H9 (cell line): Measurements from ENCODE around the gene PPM1N. TPM values are rescaled to one million over a fixed set of nuclear protein-coding genes. Genes with fewer than 3 reads are reported as not detected.

Experiments used
- DNase-seq: peaks from one replicate; pipeline ENCODE4 v3.0.0-alpha.2; 2017
- H2AFZ ChIP-seq: one replicate; pipeline ENCODE4 v1.6.1; 2013; ENCODE audit warnings: mild to moderate bottlenecking, low read length, control low read depth, moderate library complexity
- H2AK5ac ChIP-seq: 2 replicates; pipeline ENCODE4 v1.6.1; 2013; ENCODE audit warnings: low read length, control low read depth, mixed read lengths; ENCODE audit not compliant: insufficient read length
- H2BK120ac ChIP-seq: one replicate; pipeline ENCODE4 v1.6.1; 2013; ENCODE audit warnings: low read depth, mild to moderate bottlenecking, low read length, control low read depth, inconsistent platforms; ENCODE audit not compliant: poor library complexity, severe bottlenecking
- H2BK12ac ChIP-seq: 2 replicates; pipeline ENCODE4 v1.6.1; 2013; ENCODE audit warnings: low read length, control low read depth, mixed read lengths, low read depth; ENCODE audit not compliant: insufficient read length
- H2BK15ac ChIP-seq: 2 replicates; pipeline ENCODE4 v1.6.1; 2013; ENCODE audit warnings: low read depth, low read length, control low read depth
- H2BK20ac ChIP-seq: one replicate; pipeline ENCODE4 v1.6.1; 2013; ENCODE audit warnings: low read depth, mild to moderate bottlenecking, low read length, control low read depth, inconsistent platforms; ENCODE audit not compliant: poor library complexity, severe bottlenecking
- H2BK5ac ChIP-seq: 2 replicates; pipeline ENCODE4 v1.6.1; 2013; ENCODE audit warnings: low read length, control low read depth, mixed read lengths; ENCODE audit not compliant: insufficient read length
- H3K14ac ChIP-seq: 2 replicates; pipeline ENCODE4 v1.6.1; 2013; ENCODE audit warnings: low read length, control low read depth; ENCODE audit not compliant: insufficient read depth
- H3K18ac ChIP-seq: 2 replicates; pipeline ENCODE4 v1.6.1; 2013; ENCODE audit warnings: low read depth, mild to moderate bottlenecking, mixed read lengths, low read length, control low read depth; ENCODE audit not compliant: insufficient read length
- H3K23ac ChIP-seq: 2 replicates; pipeline ENCODE4 v1.6.1; 2013; ENCODE audit warnings: low read length, control low read depth, mixed read lengths, low read depth; ENCODE audit not compliant: insufficient read length
- H3K23me2 ChIP-seq: 2 replicates; pipeline ENCODE4 v1.6.1; 2013; ENCODE audit warnings: low read depth, mild to moderate bottlenecking, mixed read lengths, low read length, control low read depth; ENCODE audit not compliant: insufficient read length, poor library complexity, severe bottlenecking
- H3K27ac ChIP-seq: 2 replicates; pipeline ENCODE4 v1.5.1; 2013; ENCODE audit warnings: low read length, control low read depth, mixed read lengths, low read depth; ENCODE audit not compliant: insufficient read length
- H3K27me3 ChIP-seq: 2 replicates; pipeline ENCODE4 v1.6.1; 2013; ENCODE audit warnings: low read length, control low read depth, inconsistent platforms; ENCODE audit not compliant: insufficient read depth
- H3K4ac ChIP-seq: 2 replicates; pipeline ENCODE4 v1.6.1; 2013; ENCODE audit warnings: low read depth, mild to moderate bottlenecking, control low read depth, inconsistent platforms, low read length, moderate library complexity
- H3K4me1 ChIP-seq: 2 replicates; pipeline ENCODE4 v1.6.1; 2013; ENCODE audit warnings: low read length, control low read depth, inconsistent platforms; ENCODE audit not compliant: insufficient read depth
- H3K4me2 ChIP-seq: 2 replicates; pipeline ENCODE4 v1.6.1; 2013; ENCODE audit warnings: low read length, control low read depth, mixed read lengths; ENCODE audit not compliant: insufficient read length, insufficient read depth
- H3K56ac ChIP-seq: 2 replicates; pipeline ENCODE4 v1.6.1; 2013; ENCODE audit warnings: low read depth, mild to moderate bottlenecking, mixed read lengths, low read length, control low read depth; ENCODE audit not compliant: insufficient read length
- H3K79me1 ChIP-seq: 2 replicates; pipeline ENCODE4 v1.6.1; 2013; ENCODE audit warnings: low read depth, mild to moderate bottlenecking, moderate library complexity, low read length, control low read depth, inconsistent platforms; ENCODE audit not compliant: insufficient read depth, poor library complexity, severe bottlenecking
- H3K79me2 ChIP-seq: 2 replicates; pipeline ENCODE4 v1.6.1; 2013; ENCODE audit warnings: low read length, control low read depth, inconsistent platforms; ENCODE audit not compliant: insufficient read depth
- H3K9ac ChIP-seq: 2 replicates; pipeline ENCODE4 v1.6.1; 2013; ENCODE audit warnings: low read length, control low read depth, mixed read lengths; ENCODE audit not compliant: insufficient read length; ENCODE audit errors: extremely low read depth
- H3K9me3 ChIP-seq: one replicate; pipeline ENCODE4 v1.6.1; 2013; ENCODE audit warnings: low read depth, low read length, inconsistent platforms; ENCODE audit not compliant: control insufficient read depth
- H3T11ph ChIP-seq: one replicate; pipeline ENCODE4 v1.6.1; 2013; ENCODE audit warnings: mild to moderate bottlenecking, low read length, control low read depth, inconsistent platforms
- H4K20me1 ChIP-seq: one replicate; pipeline ENCODE4 v1.6.1; 2013; ENCODE audit not compliant: control insufficient read depth, insufficient read length, insufficient read depth
- H4K5ac ChIP-seq: 2 replicates; pipeline ENCODE4 v1.6.1; 2013; ENCODE audit warnings: low read depth, mild to moderate bottlenecking, mixed read lengths, low read length, control low read depth; ENCODE audit not compliant: insufficient read length
- H4K8ac ChIP-seq: replicated peaks from 2 replicates; pipeline ENCODE4 v1.6.1; 2013; ENCODE audit warnings: low read length, control low read depth, mixed read lengths, low read depth; ENCODE audit not compliant: insufficient read length
- H4K91ac ChIP-seq: 2 replicates; pipeline ENCODE4 v1.6.1; 2013; ENCODE audit warnings: low read depth, mild to moderate bottlenecking, moderate library complexity, mixed read lengths, low read length, control low read depth; ENCODE audit not compliant: insufficient read length
- H3K27ac Mint-ChIP-seq, 3 experiments: 2 replicates in 2 of 3; 3 replicates in 1 of 3; pipeline ENCODE4 v1.8.0; 2020 to 2021; ENCODE audit warnings: mixed read lengths in 3 of 3, mild to moderate bottlenecking in 1 of 3, moderate library complexity in 1 of 3
- H3K27me3 Mint-ChIP-seq: 2 replicates; pipeline ENCODE4 v1.8.0; 2021; ENCODE audit warnings: low read depth, mild to moderate bottlenecking, moderate library complexity, mixed read lengths
- H3K36me3 Mint-ChIP-seq, 3 experiments: 2 replicates in 2 of 3; 3 replicates in 1 of 3; pipeline ENCODE4 v1.8.0; 2020 to 2021; ENCODE audit warnings: low read depth in 3 of 3, mixed read lengths in 3 of 3; ENCODE audit not compliant: insufficient read depth in 1 of 3
- H3K4me1 Mint-ChIP-seq, 2 experiments: 2 replicates each; pipeline ENCODE4 v1.8.0; 2020; ENCODE audit warnings: mixed read lengths in 2 of 2
- H3K4me3 Mint-ChIP-seq, 2 experiments: 2 replicates in 1 of 2; 3 replicates in 1 of 2; pipeline ENCODE4 v1.8.0; 2020 to 2021; ENCODE audit warnings: mild to moderate bottlenecking in 2 of 2, mixed read lengths in 2 of 2, moderate library complexity in 1 of 2
- H3K9me3 Mint-ChIP-seq, 2 experiments: 2 replicates in 1 of 2; 3 replicates in 1 of 2; pipeline ENCODE4 v1.8.0; 2020; ENCODE audit warnings: mild to moderate bottlenecking in 2 of 2, mixed read lengths in 2 of 2, moderate library complexity in 1 of 2
- WGBS: extraction: QIAGEN DNeasy Blood & Tissue Kit; methylation state at CpG from one replicate; pipeline ENCODE4 v1.1.7; 2013; ENCODE audit warnings: missing lambda C conversion rate, low lambda C conversion rate, mixed read lengths; ENCODE audit not compliant: insufficient read length; ENCODE audit errors: extremely low coverage; 5-methylcytosine and 5-hydroxymethylcytosine counted together
- total RNA-seq: library from RNA; stranded (reverse); gene quantifications from 2 replicates; pipeline ENCODE4 v1.2.1, GENCODE V29; 2021
- TF ChIP-seq, protein P1 (sequence below): fragments of 200-600 bp; sonication (generic); conservative IDR thresholded peaks from 3 replicates; pipeline ENCODE4 v1.8.0; 2021; ENCODE audit warnings: antibody characterized with exemption, mild to moderate bottlenecking

PPM1N gene
- total RNA-seq, 1 experiment from 2014 or later = 7.7 TPM

DNA sequence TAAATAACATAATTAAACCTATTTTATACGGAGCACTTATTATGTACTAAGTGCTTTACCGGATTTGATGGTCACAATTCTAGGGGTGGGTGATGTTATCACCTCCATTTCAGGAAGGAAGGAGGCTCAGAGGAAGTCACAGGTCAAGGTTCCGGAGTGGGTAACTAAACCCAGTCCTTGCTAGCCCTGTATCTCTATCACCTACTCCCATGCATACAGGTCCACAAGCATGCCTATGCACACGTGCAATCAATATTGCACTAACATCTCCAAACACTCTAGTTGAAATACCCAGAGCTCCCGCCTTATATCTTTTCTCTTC lies 48.3 kb upstream of the PPM1N start:
- Histone ChIP-seq H3K79me2 (no peaks in the 10 kb centered on the region), H4K20me1 (no peaks in the 10 kb centered on the region), H2AK5ac (no peak overlapping the region), H3K23me2 (peaks cover 4% of the 10 kb centered on the region), H3K4me2 (peak overlapping the region; percentile 59), H2AFZ (peak overlapping the region; percentile 60), H2BK20ac (no peak overlapping the region), H2BK12ac (peak overlapping the region; percentile 38), H4K8ac (no peak overlapping the region), H3K9ac (no peak overlapping the region), H3K79me1 (no peaks in the 10 kb centered on the region), H3K14ac (peak overlapping the region; percentile 85; the same call in 1 of the 2 replicates), H3K9me3 (no peaks in the 10 kb centered on the region), H2BK15ac (no peak overlapping the region), H3K4ac (peak overlapping the region; percentile 47; the same call in 1 of the 2 replicates), H3K56ac (no peak overlapping the region), H2BK5ac (no peak overlapping the region), H4K5ac (no peak overlapping the region), H4K91ac (no peak overlapping the region), H3K27me3 (no peaks in the 10 kb centered on the region; the same call in 1 of the 2 replicates), H3K4me1 (peaks cover 2% of the 10 kb centered on the region; the same call in 1 of the 2 replicates), H3K23ac (no peak overlapping the region), H3T11ph (peak overlapping the region; percentile 87), H3K18ac (peak overlapping the region; percentile 77), H3K27ac (no peak overlapping the region), H2BK120ac (peak overlapping the region; percentile 97)
- no CpG with 5 or more reads among the region's 5 CpGs for WGBS
- Mint-ChIP-seq H3K27ac (peak overlapping the region in 1 of 3 experiments; percentile 96; a peak in 1 of 7 replicates), H3K36me3 (no peaks in the 10 kb centered on the region; a peak in 1 of 7 replicates), H3K27me3 (peaks cover 39% of the 10 kb centered on the region), H3K4me1 (peaks cover 9 to 22% of the 10 kb centered on the region in 2 experiments; a peak in 3 of 4 replicates), H3K9me3 (peaks cover 4 to 11% of the 10 kb centered on the region in 2 experiments; a peak in 4 of 5 replicates), H3K4me3 (peak overlapping the region; percentile 77 to 92)
- DNase-seq = no peak
- TF ChIP-seq, protein P1, sequence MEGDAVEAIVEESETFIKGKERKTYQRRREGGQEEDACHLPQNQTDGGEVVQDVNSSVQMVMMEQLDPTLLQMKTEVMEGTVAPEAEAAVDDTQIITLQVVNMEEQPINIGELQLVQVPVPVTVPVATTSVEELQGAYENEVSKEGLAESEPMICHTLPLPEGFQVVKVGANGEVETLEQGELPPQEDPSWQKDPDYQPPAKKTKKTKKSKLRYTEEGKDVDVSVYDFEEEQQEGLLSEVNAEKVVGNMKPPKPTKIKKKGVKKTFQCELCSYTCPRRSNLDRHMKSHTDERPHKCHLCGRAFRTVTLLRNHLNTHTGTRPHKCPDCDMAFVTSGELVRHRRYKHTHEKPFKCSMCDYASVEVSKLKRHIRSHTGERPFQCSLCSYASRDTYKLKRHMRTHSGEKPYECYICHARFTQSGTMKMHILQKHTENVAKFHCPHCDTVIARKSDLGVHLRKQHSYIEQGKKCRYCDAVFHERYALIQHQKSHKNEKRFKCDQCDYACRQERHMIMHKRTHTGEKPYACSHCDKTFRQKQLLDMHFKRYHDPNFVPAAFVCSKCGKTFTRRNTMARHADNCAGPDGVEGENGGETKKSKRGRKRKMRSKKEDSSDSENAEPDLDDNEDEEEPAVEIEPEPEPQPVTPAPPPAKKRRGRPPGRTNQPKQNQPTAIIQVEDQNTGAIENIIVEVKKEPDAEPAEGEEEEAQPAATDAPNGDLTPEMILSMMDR = no peak
